Neural cell (in vitro differentiated cells): ENCODE measurements around the gene DRAP1.

ENCODE experiments used
- CTCF ChIP-seq: fragments of 450-650 bp; IDR thresholded peaks from 2 replicates; pipeline ENCODE4 v1.5.1; 2014; ENCODE audit warnings: antibody characterized with exemption, mild to moderate bottlenecking, moderate library complexity; ENCODE audit not compliant: poor library complexity, severe bottlenecking
- EP300 ChIP-seq: fragments of 450-650 bp; conservative IDR thresholded peaks from 2 replicates; pipeline ENCODE4 v1.6.1; 2014; ENCODE audit warnings: antibody characterized with exemption, mild to moderate bottlenecking, moderate library complexity; ENCODE audit not compliant: poor library complexity, severe bottlenecking
- EZH2 ChIP-seq: fragments of 200-600, 300-800 bp; shearing (Covaris generic), sonication (generic); IDR thresholded peaks from 2 replicates; pipeline ENCODE4 v1.6.1; 2014; ENCODE audit warnings: antibody characterized with exemption, low read length, borderline replicate concordance, mild to moderate bottlenecking; ENCODE audit not compliant: insufficient read depth, poor library complexity, severe bottlenecking
- MXI1 ChIP-seq: fragments of 450-650 bp; conservative IDR thresholded peaks from 2 replicates; pipeline ENCODE4 v1.6.1; 2014; ENCODE audit warnings: antibody characterized with exemption, mild to moderate bottlenecking; ENCODE audit not compliant: poor library complexity, severe bottlenecking
- POLR2AphosphoS5 ChIP-seq: IDR thresholded peaks from 2 replicates; pipeline ENCODE4 v1.6.1; 2012
- RAD21 ChIP-seq: fragments of 450-650 bp; conservative IDR thresholded peaks from 2 replicates; pipeline ENCODE4 v1.6.1; 2014; ENCODE audit warnings: antibody characterized with exemption, mild to moderate bottlenecking, moderate library complexity
- REST ChIP-seq: IDR thresholded peaks from 2 replicates; pipeline ENCODE4 v1.6.1; 2012; ENCODE audit warnings: borderline replicate concordance
- TAF1 ChIP-seq: IDR thresholded peaks from 2 replicates; pipeline ENCODE4 v1.6.1; 2012; ENCODE audit warnings: low read depth

GRCh38 chr11:65887723-65888162, 31.5 kb upstream of the DRAP1 start:
- TF ChIP-seq CTCF (no peak), EZH2 (no peak), EP300 (no peak), REST (no peak), RAD21 (no peak), MXI1 (peak; percentile 93), POLR2AphosphoS5 (no peak), TAF1 (no peak)
